ENCODE data around the gene LRIT2.

LRIT2 gene

GRCh38 chr10:84264611-84265141 is 39.3 kb upstream of the LRIT2 start:
- Histone ChIP-seq H3K4me1 (ENCODE audit: control extremely low read depth in 1 of 4, control insufficient read depth in 4 of 4, insufficient read depth in 4 of 4, low read length in 3 of 4) (peaks cover 0 to 9% (median 2%) of the 10 kb centered on the region in 4 experiments), H3K4me3 (ENCODE audit: control insufficient read depth in 1 of 7, extremely low read depth in 1 of 7, insufficient read depth in 4 of 7, low read depth in 2 of 7, low read length in 6 of 7) (no peak overlapping the region), H3K36me3 (ENCODE audit: control insufficient read depth in 4 of 4, insufficient read depth in 4 of 4, low read length in 3 of 4) (no peaks in the 10 kb centered on the region), H3K27ac (ENCODE audit: insufficient read depth in 1 of 2, low read depth in 1 of 2, low read length in 2 of 2, poor library complexity in 1 of 2, severe bottlenecking in 2 of 2) (no peak overlapping the region), H3K9me3 (ENCODE audit: control extremely low read depth in 1 of 5, control insufficient read depth in 4 of 5, insufficient read depth in 2 of 5, low read depth in 1 of 5, low read length in 4 of 5) (no peaks in the 10 kb centered on the region), H3K27me3 (replicated peaks in 2 of 5; ENCODE audit: control insufficient read depth in 4 of 5, insufficient read depth in 5 of 5, low read length in 4 of 5) (peaks cover 0 to 8% (median 0%) of the 10 kb centered on the region in 5 experiments)
- ChIA-PET CTCF (interaction anchor here (0.8 to 11.7 kb wide), 8 partner anchors 10 to 274 kb away, joined by 3 to 139 read pairs (median 4); no protein-coding TSS in a partner anchor), POLR2A (no interaction called here)
- peak; percentile 58 to 74 (median 68) for DNase-seq
- whole genome bisulfite sequencing (ENCODE audit: insufficient coverage): 3% methylated on average over 10 of the region's 11 CpGs

GRCh38 chr10:84263716-84264115 is 38.4 kb upstream of the LRIT2 start:
- 100% methylated on average over 3 of the region's 5 CpGs for WGBS (ENCODE audit: insufficient coverage)

GRCh38 chr10:84262190-84262956 is 37.0 kb upstream of the LRIT2 start:
- DNase-seq: peak in 1 of 3 donors; percentile 6
- WGBS (ENCODE audit: insufficient coverage): 90% methylated on average over 4 of the region's 13 CpGs
- Histone ChIP-seq H3K4me3 (ENCODE audit: control insufficient read depth in 1 of 7, extremely low read depth in 1 of 7, insufficient read depth in 4 of 7, low read depth in 2 of 7, low read length in 6 of 7) (no peak overlapping the region), H3K4me1 (ENCODE audit: control extremely low read depth in 1 of 4, control insufficient read depth in 4 of 4, insufficient read depth in 4 of 4, low read length in 3 of 4) (peaks cover 0 to 4% (median 2%) of the 10 kb centered on the region in 4 experiments), H3K27ac (ENCODE audit: insufficient read depth in 1 of 2, low read depth in 1 of 2, low read length in 2 of 2, poor library complexity in 1 of 2, severe bottlenecking in 2 of 2) (no peak overlapping the region), H3K27me3 (replicated peaks in 2 of 5; ENCODE audit: control insufficient read depth in 4 of 5, insufficient read depth in 5 of 5, low read length in 4 of 5) (peaks cover 0 to 8% (median 0%) of the 10 kb centered on the region in 5 experiments), H3K36me3 (ENCODE audit: control insufficient read depth in 4 of 4, insufficient read depth in 4 of 4, low read length in 3 of 4) (no peaks in the 10 kb centered on the region), H3K9me3 (ENCODE audit: control extremely low read depth in 1 of 5, control insufficient read depth in 4 of 5, insufficient read depth in 2 of 5, low read depth in 1 of 5, low read length in 4 of 5) (no peaks in the 10 kb centered on the region)
- ChIA-PET POLR2A (no interaction called here), CTCF (interaction anchor here (0.6 to 11.7 kb wide), 4 partner anchors 19 to 453 kb away, joined by 3 to 139 read pairs (median 4); no protein-coding TSS in a partner anchor)

More at GRCh38 chr10:84263716-84264115, 38.4 kb upstream of the LRIT2 start:
- peaks cover 0 to 8% (median 0%) of the 10 kb centered on the region in 5 experiments for H3K27me3 ChIP-seq (replicated peaks in 2 of 5; ENCODE audit: control insufficient read depth in 4 of 5, insufficient read depth in 5 of 5, low read length in 4 of 5)
- POLR2A ChIA-PET: no interaction called here
- no peak overlapping the region for H3K27ac ChIP-seq (ENCODE audit: insufficient read depth in 1 of 2, low read depth in 1 of 2, low read length in 2 of 2, poor library complexity in 1 of 2, severe bottlenecking in 2 of 2)
- DNase-seq: no peak
- H3K9me3 ChIP-seq (ENCODE audit: control extremely low read depth in 1 of 5, control insufficient read depth in 4 of 5, insufficient read depth in 2 of 5, low read depth in 1 of 5, low read length in 4 of 5): no peaks in the 10 kb centered on the region
- peaks cover 0 to 9% (median 2%) of the 10 kb centered on the region in 4 experiments for H3K4me1 ChIP-seq (ENCODE audit: control extremely low read depth in 1 of 4, control insufficient read depth in 4 of 4, insufficient read depth in 4 of 4, low read length in 3 of 4)
- CTCF ChIA-PET: interaction anchor here (0.7 to 11.7 kb wide), 8 partner anchors 9 to 452 kb away, joined by 3 to 139 read pairs (median 3); no protein-coding TSS in a partner anchor
- no peak overlapping the region for H3K4me3 ChIP-seq (ENCODE audit: control insufficient read depth in 1 of 7, extremely low read depth in 1 of 7, insufficient read depth in 4 of 7, low read depth in 2 of 7, low read length in 6 of 7)
- no peaks in the 10 kb centered on the region for H3K36me3 ChIP-seq (ENCODE audit: control insufficient read depth in 4 of 4, insufficient read depth in 4 of 4, low read length in 3 of 4)

- WGBS (ENCODE audit: insufficient coverage): 88% methylated on average over 5 of the region's 7 CpGs
- H3K36me3 ChIP-seq (ENCODE audit: control insufficient read depth in 4 of 4, insufficient read depth in 4 of 4, low read length in 3 of 4): no peaks in the 10 kb centered on the region
Observed at GRCh38 chr10:84261236-84261915, 36.0 kb upstream of the LRIT2 start.

GRCh38 chr10:84258034-84258695 is 32.8 kb upstream of the LRIT2 start:
- no peaks in the 10 kb centered on the region for H3K9me3 ChIP-seq (ENCODE audit: control extremely low read depth in 1 of 5, control insufficient read depth in 4 of 5, insufficient read depth in 2 of 5, low read depth in 1 of 5, low read length in 4 of 5)
- peaks cover 0 to 4% (median 0%) of the 10 kb centered on the region in 5 experiments for H3K27me3 ChIP-seq (replicated peaks in 2 of 5; ENCODE audit: control insufficient read depth in 4 of 5, insufficient read depth in 5 of 5, low read length in 4 of 5)
- peak in 2 of 3 donors; percentile 17 for DNase-seq
- 93% methylated on average over 6 of the region's 7 CpGs for WGBS (ENCODE audit: insufficient coverage)
- H3K4me3 ChIP-seq (ENCODE audit: control insufficient read depth in 1 of 7, extremely low read depth in 1 of 7, insufficient read depth in 4 of 7, low read depth in 2 of 7, low read length in 6 of 7): no peak overlapping the region
- POLR2A ChIA-PET: no interaction called here
- no peaks in the 10 kb centered on the region for H3K36me3 ChIP-seq (ENCODE audit: control insufficient read depth in 4 of 4, insufficient read depth in 4 of 4, low read length in 3 of 4)
- H3K27ac ChIP-seq (ENCODE audit: insufficient read depth in 1 of 2, low read depth in 1 of 2, low read length in 2 of 2, poor library complexity in 1 of 2, severe bottlenecking in 2 of 2): no peak overlapping the region
- H3K4me1 ChIP-seq (ENCODE audit: control extremely low read depth in 1 of 4, control insufficient read depth in 4 of 4, insufficient read depth in 4 of 4, low read length in 3 of 4): no peaks in the 10 kb centered on the region
- CTCF ChIA-PET: interaction anchor here (0.7 to 1.5 kb wide), 3 partner anchors 9 to 84 kb away, joined by 3 to 4 read pairs (median 3); no protein-coding TSS in a partner anchor

More at GRCh38 chr10:84261236-84261915, 36.0 kb upstream of the LRIT2 start:
- H3K27me3 ChIP-seq (replicated peaks in 2 of 5; ENCODE audit: control insufficient read depth in 4 of 5, insufficient read depth in 5 of 5, low read length in 4 of 5): peaks cover 0 to 11% (median 0%) of the 10 kb centered on the region in 5 experiments
- POLR2A ChIA-PET: no interaction called here
- H3K9me3 ChIP-seq (ENCODE audit: control extremely low read depth in 1 of 5, control insufficient read depth in 4 of 5, insufficient read depth in 2 of 5, low read depth in 1 of 5, low read length in 4 of 5): no peaks in the 10 kb centered on the region
- CTCF ChIA-PET: interaction anchor here (0.6 to 11.7 kb wide), 5 partner anchors 13 to 277 kb away, joined by 3 to 139 read pairs (median 3); no protein-coding TSS in a partner anchor
- no peak for DNase-seq
- no peak overlapping the region for H3K4me3 ChIP-seq (ENCODE audit: control insufficient read depth in 1 of 7, extremely low read depth in 1 of 7, insufficient read depth in 4 of 7, low read depth in 2 of 7, low read length in 6 of 7)
- no peak overlapping the region for H3K27ac ChIP-seq (ENCODE audit: insufficient read depth in 1 of 2, low read depth in 1 of 2, low read length in 2 of 2, poor library complexity in 1 of 2, severe bottlenecking in 2 of 2)
- H3K4me1 ChIP-seq (ENCODE audit: control extremely low read depth in 1 of 4, control insufficient read depth in 4 of 4, insufficient read depth in 4 of 4, low read length in 3 of 4): peaks cover 0 to 4% (median 2%) of the 10 kb centered on the region in 4 experiments

- no peak for DNase-seq
- CTCF ChIA-PET: interaction anchor here (0.6 to 2.0 kb wide), 10 partner anchors 10 to 283 kb away, joined by 3 to 10 read pairs (median 3); partner anchors contain the start of gene LRIT1
- POLR2A ChIA-PET: no interaction called here
- Histone ChIP-seq H3K9me3 (ENCODE audit: control extremely low read depth in 1 of 5, control insufficient read depth in 4 of 5, insufficient read depth in 2 of 5, low read depth in 1 of 5, low read length in 4 of 5) (no peaks in the 10 kb centered on the region), H3K4me3 (ENCODE audit: control insufficient read depth in 1 of 7, extremely low read depth in 1 of 7, insufficient read depth in 4 of 7, low read depth in 2 of 7, low read length in 6 of 7) (no peak overlapping the region), H3K27ac (ENCODE audit: insufficient read depth in 1 of 2, low read depth in 1 of 2, low read length in 2 of 2, poor library complexity in 1 of 2, severe bottlenecking in 2 of 2) (no peak overlapping the region), H3K27me3 (replicated peaks in 2 of 5; ENCODE audit: control insufficient read depth in 4 of 5, insufficient read depth in 5 of 5, low read length in 4 of 5) (peaks cover 0 to 4% (median 0%) of the 10 kb centered on the region in 5 experiments), H3K36me3 (ENCODE audit: control insufficient read depth in 4 of 4, insufficient read depth in 4 of 4, low read length in 3 of 4) (no peaks in the 10 kb centered on the region), H3K4me1 (ENCODE audit: control extremely low read depth in 1 of 4, control insufficient read depth in 4 of 4, insufficient read depth in 4 of 4, low read length in 3 of 4) (no peaks in the 10 kb centered on the region)
- 85% methylated on average over 15 of the region's 15 CpGs for WGBS (ENCODE audit: insufficient coverage)
Observed at GRCh38 chr10:84257343-84258020, 32.1 kb upstream of the LRIT2 start.

All from common myeloid progenitor, CD34-positive (primary cell).